Epithelial cell of proximal tubule (primary cell): ENCODE data around the gene KLRK1. TPM values are rescaled to one million over a fixed set of nuclear protein-coding genes. Genes with fewer than 3 reads are reported as not detected.
"Not testable (repeated sequence)": the region's sequence is repeated elsewhere in the genome, so short reads cannot be mapped to it uniquely, and the experiment has no call there.

ENCODE experiments used
- DNase-seq: peaks from one replicate; pipeline ENCODE4 v3.0.0-alpha.2; 2011; ENCODE audit warnings: low read depth
- H3K4me3 ChIP-seq: 2 replicates; pipeline ENCODE4 v1.5.1; 2011; ENCODE audit warnings: low read depth, mild to moderate bottlenecking, low read length
- CTCF ChIP-seq: conservative IDR thresholded peaks from 2 replicates; pipeline ENCODE4 v1.5.1; 2012; ENCODE audit warnings: low read depth, mild to moderate bottlenecking, low read length
- total RNA-seq: library from RNA; depleted of rRNA; stranded (reverse); fragments of >200 nt; gene quantifications from 2 replicates; pipeline ENCODE4 v1.2.3, GENCODE V29; 2015

The KLRK1 gene
- not detected in 2 replicates for total RNA-seq

- no peak within 1 kb of the TSS for H3K4me3 ChIP-seq
- TF ChIP-seq CTCF, result no peak
- no peak for DNase-seq
These were observed at the start of gene KLRK1 for GRCh38 chr12:10389904-10390303. TSS of gene KLRK1 (minus strand) at chr12:10390041. CDS start at chr12:10388810, 1,231 bp downstream.

- not testable (repeated sequence) for DNase-seq, H3K4me3 ChIP-seq
These were observed 47.8 kb upstream of the KLRK1 start for GRCh38 chr12:10437601-10438000.

GRCh38 chr12:10435816-10436215 lies 46.0 kb upstream of the KLRK1 start, which contains the start of gene KLRC2:
TSS of gene KLRC2 (minus strand) at chr12:10436010. CDS start at chr12:10435986, 24 bp downstream.
- H3K4me3 ChIP-seq, DNase-seq: not testable (repeated sequence)

GRCh38 chr12:10430623-10431022 lies 40.8 kb upstream of the KLRK1 start:
- H3K4me3 ChIP-seq, DNase-seq: not testable (repeated sequence)

- not testable (repeated sequence) for DNase-seq, H3K4me3 ChIP-seq
These were observed 36.1 kb upstream of the KLRK1 start for GRCh38 chr12:10425938-10426337.

- not testable (repeated sequence) for H3K4me3 ChIP-seq, DNase-seq
These were observed 34.5 kb upstream of the KLRK1 start for GRCh38 chr12:10424260-10424899.

GRCh38 chr12:10422159-10422558 lies 32.3 kb upstream of the KLRK1 start:
- DNase-seq, H3K4me3 ChIP-seq: not testable (repeated sequence)

GRCh38 chr12:10420334-10420733 lies 30.5 kb upstream of the KLRK1 start, which contains the start of gene KLRC3:
TSS of gene KLRC3 (minus strand) at chr12:10420595. CDS start at chr12:10420550, 45 bp downstream.
- not testable (repeated sequence) for DNase-seq, H3K4me3 ChIP-seq

GRCh38 chr12:10409392-10409791 lies 19.6 kb upstream of the KLRK1 start, which contains the start of gene KLRC4:
TSS of gene KLRC4 (minus strand) at chr12:10409757. CDS start at chr12:10409575, 182 bp downstream.
- no peak for TF ChIP-seq CTCF
- no peak for DNase-seq
- no peak within 1 kb of the TSS for H3K4me3 ChIP-seq

GRCh38 chr12:10408842-10409241 lies 19.0 kb upstream of the KLRK1 start:
- no peak for TF ChIP-seq CTCF
- H3K4me3 ChIP-seq, result no peak overlapping the region
- DNase-seq, result no peak

DNA sequence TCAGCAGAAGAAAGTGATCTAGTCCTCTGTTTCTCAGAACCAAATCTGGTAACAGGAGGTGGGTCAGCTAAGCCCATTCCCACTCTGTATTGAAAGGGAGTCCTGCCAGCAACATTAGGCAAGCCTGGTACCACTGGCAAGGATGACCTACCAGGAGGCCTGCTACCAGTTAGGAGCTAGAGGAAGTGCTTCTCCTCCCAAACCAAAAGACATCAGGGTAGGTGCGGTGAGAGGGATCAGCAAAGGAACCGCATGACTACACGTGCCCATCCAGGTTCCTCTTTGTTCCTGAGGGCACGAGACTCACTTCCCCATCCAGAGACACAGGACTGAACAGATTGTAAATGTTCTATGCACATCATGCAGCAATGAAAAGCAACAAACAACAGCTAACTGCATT lies 16.9 kb upstream of the KLRK1 start:
- H3K4me3 ChIP-seq, result no peak overlapping the region
- TF ChIP-seq CTCF, result no peak
- DNase-seq, result no peak
